ENCODE data around the gene SCRN2. TPM values are rescaled to one million over a fixed set of nuclear protein-coding genes. Genes with fewer than 3 reads are reported as not detected.

SCRN2 gene
- total and polyA plus RNA-seq, 2 of the 13 experiments (the other 11 are each of a cell fraction or from before 2014, with no cell fraction given), result 21.7 to 29.5 TPM

GRCh38 chr17:47850692-47851573, 9.9 kb upstream of the SCRN2 start, which contains the start of gene SP6 (continued):
- TF ChIP-seq ARID5B (CRISPR knock-in tag; IDR thresholded peaks at IDR 0.05) (peak; percentile 73), RORA (CRISPR knock-in tag; IDR thresholded peaks at IDR 0.05) (no peak), ZNF776 (CRISPR knock-in tag; IDR thresholded peaks at IDR 0.05) (0 out of 2 replicates have a peak, but pooled peaks have one; percentile 34), ATRX (CRISPR knock-in tag; IDR thresholded peaks at IDR 0.05; ENCODE audit: borderline replicate concordance) (no peak), NR3C1 (CRISPR knock-in tag; IDR thresholded peaks at IDR 0.05) (no peak), ZNF296 (CRISPR knock-in tag; conservative IDR thresholded peaks at IDR 0.05) (no peak), FOSL2 (CRISPR knock-in tag; IDR thresholded peaks at IDR 0.05) (peak; percentile 92), ZNF44 (CRISPR knock-in tag; IDR thresholded peaks at IDR 0.05) (no peak), HHEX (CRISPR knock-in tag; IDR thresholded peaks at IDR 0.05) (no peak), NR0B2 (CRISPR knock-in tag; IDR thresholded peaks at IDR 0.05) (0 out of 2 replicates have a peak, but pooled peaks have one; percentile 23), ZNF124 (CRISPR knock-in tag; IDR thresholded peaks at IDR 0.05) (no peak), ZFX (CRISPR knock-in tag; IDR thresholded peaks at IDR 0.05; ENCODE audit: low read depth) (peak; percentile 80), ZNF20 (CRISPR knock-in tag; IDR thresholded peaks at IDR 0.05) (no peak), ZFP36L2 (CRISPR knock-in tag; IDR thresholded peaks at IDR 0.05) (no peak), BRF2 (CRISPR knock-in tag; IDR thresholded peaks at IDR 0.05) (no peak), ZNF713 (CRISPR knock-in tag; IDR thresholded peaks at IDR 0.05) (no peak), GLMP (CRISPR knock-in tag; IDR thresholded peaks at IDR 0.05; ENCODE audit: borderline replicate concordance) (no peak), ZNF282 (IDR thresholded peaks at IDR 0.05; ENCODE audit: partially characterized antibody) (no peak), ZNF225 (CRISPR knock-in tag; IDR thresholded peaks at IDR 0.05) (peak; percentile 71; the same call in 1 of the 2 replicates), ZNF275 (CRISPR knock-in tag; IDR thresholded peaks at IDR 0.05; ENCODE audit: borderline replicate concordance) (peak; percentile 56), KDM4B (CRISPR knock-in tag; IDR thresholded peaks at IDR 0.05) (no peak), CBFB (CRISPR knock-in tag; IDR thresholded peaks at IDR 0.05) (no peak; the same call in 1 of the 2 replicates), TEAD3 (CRISPR knock-in tag; optimal IDR thresholded peaks at IDR 0.05; ENCODE audit: borderline replicate concordance) (peak; percentile 17)

Data from HepG2 (cell line).